ENCODE results near the gene DLGAP1.

- no peak for TF ChIP-seq CTCF (IDR thresholded peaks at IDR 0.05)
- no peak for TF ChIP-seq POLR2AphosphoS5 (IDR thresholded peaks at IDR 0.05)
- TF ChIP-seq POLR2A (IDR thresholded peaks at IDR 0.05): no peak
Measured at GRCh38 chr18:3761266-3761665, 693.8 kb downstream of the DLGAP1 start.

Measured in gastroesophageal sphincter (tissue), 3 donors.